Measurements from ENCODE around the gene HMG20A. TPM values are rescaled to one million over a fixed set of nuclear protein-coding genes. Genes with fewer than 3 reads are reported as not detected.
A peak's percentile ranks its signal among the peaks of the same experiment; 100 is the strongest.

The HMG20A gene
- polyA plus RNA-seq, 3 donors, result 11.6 to 26.4 (median 17.7) TPM

DNA sequence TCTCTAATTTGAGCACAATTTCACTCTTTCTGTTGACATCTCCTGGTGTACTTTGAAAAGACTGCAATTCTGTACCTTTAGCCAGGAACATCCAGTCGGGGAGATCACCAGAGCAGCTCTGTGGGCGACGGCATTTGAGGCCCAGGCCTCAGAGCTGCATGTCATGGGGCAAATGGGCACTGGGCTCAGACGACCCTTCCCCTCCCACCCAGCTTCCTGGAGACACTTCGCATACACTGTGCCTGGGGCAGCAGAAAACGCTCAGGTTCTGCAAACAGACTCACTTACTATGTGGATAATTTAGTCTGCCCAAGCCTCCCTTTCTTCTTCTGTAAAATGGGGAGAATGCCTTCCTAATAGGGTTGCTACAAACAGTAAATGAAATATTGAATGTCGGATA, 96.9 kb downstream of the HMG20A start:
- Histone ChIP-seq H3K9me3 (replicated peaks in 1 of 2; ENCODE audit: control insufficient read depth in 1 of 2, insufficient read depth in 1 of 2, low read length in 2 of 2) (peaks cover 0 to 2% of the 10 kb centered on the region in 2 donors), H3K27ac (ENCODE audit: low read depth in 1 of 2, low read length in 2 of 2) (no peak overlapping the region), H2AFZ (ENCODE audit: insufficient read depth, low read depth, low read length, poor library complexity, severe bottlenecking) (no peak overlapping the region), H3K9ac (ENCODE audit: insufficient read depth, low read length, poor library complexity, severe bottlenecking) (no peak overlapping the region), H3K79me2 (ENCODE audit: insufficient read depth, low read length) (no peaks in the 10 kb centered on the region), H3K4me3 (replicated peaks in 1 of 3; ENCODE audit: low read depth in 2 of 3, low read length in 3 of 3) (no peak overlapping the region), H3K4me1 (ENCODE audit: control insufficient read depth in 1 of 2, insufficient read depth in 2 of 2, low read length in 2 of 2) (no peaks in the 10 kb centered on the region), H3K27me3 (ENCODE audit: control insufficient read depth in 2 of 2, insufficient read depth in 2 of 2, low read length in 2 of 2) (peaks cover 0 to 3% of the 10 kb centered on the region in 2 donors), H4K20me1 (ENCODE audit: insufficient read depth, low read length) (no peaks in the 10 kb centered on the region), H3K4me2 (replicated peaks; ENCODE audit: extremely low read depth, low read length, poor library complexity, severe bottlenecking) (no peak overlapping the region), H3K36me3 (replicated peaks in 1 of 2; ENCODE audit: control insufficient read depth in 1 of 2, insufficient read depth in 2 of 2, low read length in 2 of 2) (no peaks in the 10 kb centered on the region)
- no peak for DNase-seq
- Mint-ChIP-seq H3K4me3 (no peak overlapping the region), H3K27ac (no peak overlapping the region), H3K27me3 (ENCODE audit: low read depth in 3 of 3) (peaks cover 21 to 41% (median 29%) of the 10 kb centered on the region in 3 donors), H3K4me1 (no peaks in the 10 kb centered on the region), H3K36me3 (no peaks in the 10 kb centered on the region), H3K9me3 (peaks cover 0 to 9% (median 3%) of the 10 kb centered on the region in 7 donors)
- intact Hi-C loops (cut with micrococcal nuclease), result no loop called here
- WGBS (ENCODE audit: insufficient coverage), result 60% methylated on average over 1 of the region's 7 CpGs
- TF ChIP-seq, protein P1, sequence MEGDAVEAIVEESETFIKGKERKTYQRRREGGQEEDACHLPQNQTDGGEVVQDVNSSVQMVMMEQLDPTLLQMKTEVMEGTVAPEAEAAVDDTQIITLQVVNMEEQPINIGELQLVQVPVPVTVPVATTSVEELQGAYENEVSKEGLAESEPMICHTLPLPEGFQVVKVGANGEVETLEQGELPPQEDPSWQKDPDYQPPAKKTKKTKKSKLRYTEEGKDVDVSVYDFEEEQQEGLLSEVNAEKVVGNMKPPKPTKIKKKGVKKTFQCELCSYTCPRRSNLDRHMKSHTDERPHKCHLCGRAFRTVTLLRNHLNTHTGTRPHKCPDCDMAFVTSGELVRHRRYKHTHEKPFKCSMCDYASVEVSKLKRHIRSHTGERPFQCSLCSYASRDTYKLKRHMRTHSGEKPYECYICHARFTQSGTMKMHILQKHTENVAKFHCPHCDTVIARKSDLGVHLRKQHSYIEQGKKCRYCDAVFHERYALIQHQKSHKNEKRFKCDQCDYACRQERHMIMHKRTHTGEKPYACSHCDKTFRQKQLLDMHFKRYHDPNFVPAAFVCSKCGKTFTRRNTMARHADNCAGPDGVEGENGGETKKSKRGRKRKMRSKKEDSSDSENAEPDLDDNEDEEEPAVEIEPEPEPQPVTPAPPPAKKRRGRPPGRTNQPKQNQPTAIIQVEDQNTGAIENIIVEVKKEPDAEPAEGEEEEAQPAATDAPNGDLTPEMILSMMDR (IDR thresholded peaks at IDR 0.05), result no peak

DNA sequence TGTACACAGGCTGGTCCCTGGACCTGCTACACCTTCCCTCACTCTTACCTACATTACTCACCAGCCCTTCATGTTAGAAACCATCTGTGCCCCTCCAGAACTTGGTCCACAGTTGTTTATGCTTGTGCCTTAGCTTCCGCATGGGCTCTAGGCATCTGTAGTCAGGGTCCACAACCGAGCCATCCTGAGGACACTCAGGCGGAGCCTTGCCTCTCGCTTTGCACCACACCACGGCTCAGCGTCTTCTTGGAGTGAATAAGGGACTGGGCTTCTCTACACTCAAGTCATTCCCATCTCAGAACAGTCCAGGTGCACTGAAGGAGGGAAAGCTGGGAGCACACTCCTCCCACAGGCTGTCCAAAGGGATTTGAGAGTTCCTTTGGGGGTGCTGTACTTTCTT, 97.8 kb downstream of the HMG20A start:
- TF ChIP-seq, protein P1 (IDR thresholded peaks at IDR 0.05), result no peak
- Histone ChIP-seq H3K4me2 (replicated peaks; ENCODE audit: extremely low read depth, low read length, poor library complexity, severe bottlenecking) (no peak overlapping the region), H3K9ac (ENCODE audit: insufficient read depth, low read length, poor library complexity, severe bottlenecking) (no peak overlapping the region), H3K9me3 (replicated peaks in 1 of 2; ENCODE audit: control insufficient read depth in 1 of 2, insufficient read depth in 1 of 2, low read length in 2 of 2) (peaks cover 0 to under 1% of the 10 kb centered on the region in 2 donors), H3K27ac (ENCODE audit: low read depth in 1 of 2, low read length in 2 of 2) (no peak overlapping the region), H3K4me3 (replicated peaks in 1 of 3; ENCODE audit: low read depth in 2 of 3, low read length in 3 of 3) (no peak overlapping the region), H2AFZ (ENCODE audit: insufficient read depth, low read depth, low read length, poor library complexity, severe bottlenecking) (no peak overlapping the region), H3K79me2 (ENCODE audit: insufficient read depth, low read length) (no peaks in the 10 kb centered on the region), H3K4me1 (ENCODE audit: control insufficient read depth in 1 of 2, insufficient read depth in 2 of 2, low read length in 2 of 2) (no peaks in the 10 kb centered on the region), H3K27me3 (ENCODE audit: control insufficient read depth in 2 of 2, insufficient read depth in 2 of 2, low read length in 2 of 2) (peaks cover 0 to 3% of the 10 kb centered on the region in 2 donors), H4K20me1 (ENCODE audit: insufficient read depth, low read length) (no peaks in the 10 kb centered on the region), H3K36me3 (replicated peaks in 1 of 2; ENCODE audit: control insufficient read depth in 1 of 2, insufficient read depth in 2 of 2, low read length in 2 of 2) (no peaks in the 10 kb centered on the region)
- H3K36me3 Mint-ChIP-seq, result no peaks in the 10 kb centered on the region
- DNase-seq, result no peak
- no peak overlapping the region for H3K27ac Mint-ChIP-seq
- peaks cover 0 to 3% (median 2%) of the 10 kb centered on the region in 7 donors for H3K9me3 Mint-ChIP-seq
- intact Hi-C loops (cut with micrococcal nuclease), result no loop called here
- 95% methylated on average over 3 of the region's 6 CpGs for WGBS (ENCODE audit: insufficient coverage)
- H3K4me1 Mint-ChIP-seq, result no peaks in the 10 kb centered on the region
- H3K27me3 Mint-ChIP-seq (ENCODE audit: low read depth in 3 of 3), result peaks cover 21 to 38% (median 25%) of the 10 kb centered on the region in 3 donors
- H3K4me3 Mint-ChIP-seq, result peak overlapping the region in 1 of 2 donors; percentile 26

All from CD14-positive monocyte (primary cell).